Measurements from ENCODE around the gene JAM3.

JAM3 gene

DNA sequence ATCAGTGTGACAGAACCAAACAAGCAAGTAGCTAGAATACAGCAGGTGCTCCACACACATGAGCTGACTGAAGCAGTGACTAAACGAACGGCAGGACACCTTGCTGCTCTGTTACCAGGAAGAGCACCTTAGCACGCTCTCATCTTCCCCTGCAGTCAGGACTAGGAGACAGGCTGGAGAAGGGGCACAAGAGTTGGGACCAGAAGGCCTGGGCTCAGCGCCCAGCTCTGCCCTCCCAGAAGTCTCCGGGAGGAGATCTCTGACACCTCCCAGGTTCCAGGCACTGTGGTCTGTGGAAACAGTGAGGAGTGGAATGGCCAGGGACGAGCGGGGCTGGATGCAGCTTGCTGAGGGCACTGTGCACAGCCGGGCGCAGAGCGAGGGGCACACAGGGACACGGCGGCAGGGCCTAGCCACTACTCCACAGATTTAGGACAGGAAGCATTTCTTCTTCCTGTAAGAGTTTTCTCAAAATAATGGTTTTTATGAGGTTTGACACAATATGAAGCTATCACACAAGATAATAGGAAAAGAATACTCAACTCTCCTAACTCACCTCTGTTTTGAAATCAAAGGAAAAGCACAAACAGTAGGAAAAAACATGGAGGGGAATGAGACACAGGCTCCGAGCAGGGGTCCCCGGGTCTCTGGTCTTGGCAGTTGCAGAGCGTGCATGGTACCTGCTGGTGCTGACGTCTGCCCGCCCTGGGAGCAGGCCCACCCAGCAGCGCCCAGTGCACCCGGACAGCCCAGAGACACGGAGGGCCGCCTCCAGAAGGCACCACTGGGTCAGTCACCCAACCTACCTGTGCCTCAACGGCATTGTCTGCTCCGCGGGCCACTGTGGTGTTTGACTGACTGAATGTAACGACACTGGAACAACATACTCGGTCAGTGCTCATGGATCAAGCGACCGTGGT lies 87.3 kb downstream of the JAM3 start:
- TF ChIP-seq CTCF (IDR thresholded peaks at IDR 0.05; ENCODE audit: low read depth, low read length) = no peak
- Histone ChIP-seq H3K36me3 (peaks cover 94% of the 10 kb centered on the region), H3K9me3 (ENCODE audit: severe bottlenecking) (no peaks in the 10 kb centered on the region), H3K27me3 (ENCODE audit: insufficient read depth, low read depth, severe bottlenecking) (no peaks in the 10 kb centered on the region), H3K27ac (no peak overlapping the region), H3K4me3 (ENCODE audit: low read depth, low read length) (no peak overlapping the region)
- DNase-seq = no peak

DNA sequence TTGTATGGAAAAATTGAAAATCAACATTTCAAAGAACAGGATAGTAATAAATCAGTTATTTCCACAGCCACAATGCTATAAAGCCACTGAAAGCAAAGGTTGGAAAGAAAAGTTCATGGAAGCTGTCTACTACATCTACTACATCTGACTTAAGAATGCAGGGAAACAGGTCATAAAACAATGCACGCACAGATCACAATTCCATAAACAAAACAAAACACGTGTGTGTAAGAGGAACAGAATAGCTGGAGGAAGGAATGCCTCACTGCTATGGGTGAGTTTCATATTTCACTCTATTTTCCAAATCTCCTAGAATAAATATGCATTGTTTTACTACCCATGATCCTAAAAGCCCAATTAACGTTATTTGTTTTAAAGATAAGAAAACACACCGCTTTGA lies 88.6 kb downstream of the JAM3 start:
- DNase-seq = no peak
- H3K27ac ChIP-seq = no peak overlapping the region
- no peak for TF ChIP-seq CTCF (IDR thresholded peaks at IDR 0.05; ENCODE audit: low read depth, low read length)
- no peaks in the 10 kb centered on the region for H3K9me3 ChIP-seq (ENCODE audit: severe bottlenecking)
- no peaks in the 10 kb centered on the region for H3K27me3 ChIP-seq (ENCODE audit: insufficient read depth, low read depth, severe bottlenecking)
- peaks cover 94% of the 10 kb centered on the region for H3K36me3 ChIP-seq
- no peak overlapping the region for H3K4me3 ChIP-seq (ENCODE audit: low read depth, low read length)

- Histone ChIP-seq H3K9me3 (ENCODE audit: severe bottlenecking) (no peaks in the 10 kb centered on the region), H3K4me3 (ENCODE audit: low read depth, low read length) (no peak overlapping the region), H3K36me3 (peaks cover 94% of the 10 kb centered on the region), H3K27me3 (ENCODE audit: insufficient read depth, low read depth, severe bottlenecking) (no peaks in the 10 kb centered on the region), H3K27ac (no peak overlapping the region)
- no peak for TF ChIP-seq CTCF (IDR thresholded peaks at IDR 0.05; ENCODE audit: low read depth, low read length)
- no peak for DNase-seq
These were observed 89.2 kb downstream of the JAM3 start for GRCh38 chr11:134158023-134158422.

GRCh38 chr11:134159652-134160051 lies 90.8 kb downstream of the JAM3 start:
- Histone ChIP-seq H3K27ac (no peak overlapping the region), H3K9me3 (ENCODE audit: severe bottlenecking) (peaks cover 9% of the 10 kb centered on the region), H3K27me3 (ENCODE audit: insufficient read depth, low read depth, severe bottlenecking) (no peaks in the 10 kb centered on the region), H3K4me3 (ENCODE audit: low read depth, low read length) (no peak overlapping the region), H3K36me3 (peaks cover 94% of the 10 kb centered on the region)
- DNase-seq = no peak
- no peak for TF ChIP-seq CTCF (IDR thresholded peaks at IDR 0.05; ENCODE audit: low read depth, low read length)

DNA sequence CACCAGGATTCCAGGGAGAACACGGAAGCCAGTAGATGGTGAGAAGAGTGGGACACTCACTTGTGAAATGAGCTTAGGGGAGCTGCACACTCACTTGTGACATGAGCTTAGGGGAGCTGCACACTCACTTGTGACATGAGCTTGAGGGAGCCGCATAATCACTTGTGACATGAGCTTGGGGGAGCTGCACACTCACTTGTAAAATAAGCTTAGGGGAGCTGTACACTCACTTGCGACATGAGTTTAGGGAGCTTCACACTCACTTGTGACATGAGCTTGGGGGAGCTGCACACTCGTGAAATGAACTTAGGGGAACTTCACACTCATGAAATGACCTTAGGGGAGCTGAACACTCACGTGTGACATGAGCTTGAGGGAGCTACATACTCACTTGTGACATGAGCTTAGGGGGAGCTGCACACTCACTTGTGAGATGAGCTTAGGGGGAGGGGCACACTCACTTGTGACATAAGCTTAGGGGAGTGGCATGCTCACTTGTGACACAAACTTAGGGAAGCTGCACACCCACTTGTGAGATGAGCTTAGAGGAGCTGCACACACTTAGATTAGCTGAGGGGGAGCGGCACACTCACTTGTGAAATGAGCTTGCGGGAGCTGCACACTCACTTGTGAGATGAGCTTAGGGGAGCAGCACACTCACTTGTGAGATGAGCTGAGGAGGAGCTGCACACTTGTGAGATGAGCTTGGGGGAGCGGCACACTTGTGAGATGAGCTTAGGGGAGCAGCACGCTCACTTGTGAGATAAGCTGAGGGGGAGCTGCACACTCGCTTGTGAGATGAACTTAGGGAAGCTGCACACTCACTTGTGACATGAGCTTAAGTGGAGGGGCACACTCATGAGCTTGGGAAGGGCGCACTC lies 95.9 kb downstream of the JAM3 start:
- Histone ChIP-seq H3K27ac (no peak overlapping the region), H3K4me3 (ENCODE audit: low read depth, low read length) (no peak overlapping the region), H3K27me3 (ENCODE audit: insufficient read depth, low read depth, severe bottlenecking) (no peaks in the 10 kb centered on the region), H3K9me3 (ENCODE audit: severe bottlenecking) (peaks cover 20% of the 10 kb centered on the region), H3K36me3 (peaks cover 75% of the 10 kb centered on the region)
- TF ChIP-seq CTCF (IDR thresholded peaks at IDR 0.05; ENCODE audit: low read depth, low read length) = no peak
- no peak for DNase-seq
